M059J (cell line): Measurements from ENCODE around the gene DALRD3. TPM values are rescaled to one million over a fixed set of nuclear protein-coding genes. Genes with fewer than 3 reads are reported as not detected.
A peak's percentile ranks its signal among the peaks of the same experiment; 100 is the strongest.

Experiments used
- DNase-seq: peaks from one replicate; pipeline ENCODE4 v3.0.0-alpha.2; 2012; ENCODE audit warnings: low read depth
- total RNA-seq: library from RNA; depleted of rRNA; stranded (reverse); fragments of >200 nt; shearing (Covaris generic); gene quantifications from 2 replicates; pipeline ENCODE4 v1.2.3, GENCODE V29; 2014; rRNA removed

DALRD3 gene, protein sequence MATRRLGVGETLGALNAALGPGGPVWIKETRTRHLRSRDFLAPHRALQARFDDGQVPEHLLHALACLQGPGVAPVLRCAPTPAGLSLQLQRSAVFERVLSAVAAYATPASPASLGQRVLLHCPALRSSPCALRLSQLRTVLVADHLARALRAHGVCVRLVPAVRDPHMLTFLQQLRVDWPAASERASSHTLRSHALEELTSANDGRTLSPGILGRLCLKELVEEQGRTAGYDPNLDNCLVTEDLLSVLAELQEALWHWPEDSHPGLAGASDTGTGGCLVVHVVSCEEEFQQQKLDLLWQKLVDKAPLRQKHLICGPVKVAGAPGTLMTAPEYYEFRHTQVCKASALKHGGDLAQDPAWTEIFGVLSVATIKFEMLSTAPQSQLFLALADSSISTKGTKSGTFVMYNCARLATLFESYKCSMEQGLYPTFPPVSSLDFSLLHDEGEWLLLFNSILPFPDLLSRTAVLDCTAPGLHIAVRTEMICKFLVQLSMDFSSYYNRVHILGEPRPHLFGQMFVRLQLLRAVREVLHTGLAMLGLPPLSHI
- total RNA-seq = 23.2 and 23.6 TPM in 2 replicates

DNA sequence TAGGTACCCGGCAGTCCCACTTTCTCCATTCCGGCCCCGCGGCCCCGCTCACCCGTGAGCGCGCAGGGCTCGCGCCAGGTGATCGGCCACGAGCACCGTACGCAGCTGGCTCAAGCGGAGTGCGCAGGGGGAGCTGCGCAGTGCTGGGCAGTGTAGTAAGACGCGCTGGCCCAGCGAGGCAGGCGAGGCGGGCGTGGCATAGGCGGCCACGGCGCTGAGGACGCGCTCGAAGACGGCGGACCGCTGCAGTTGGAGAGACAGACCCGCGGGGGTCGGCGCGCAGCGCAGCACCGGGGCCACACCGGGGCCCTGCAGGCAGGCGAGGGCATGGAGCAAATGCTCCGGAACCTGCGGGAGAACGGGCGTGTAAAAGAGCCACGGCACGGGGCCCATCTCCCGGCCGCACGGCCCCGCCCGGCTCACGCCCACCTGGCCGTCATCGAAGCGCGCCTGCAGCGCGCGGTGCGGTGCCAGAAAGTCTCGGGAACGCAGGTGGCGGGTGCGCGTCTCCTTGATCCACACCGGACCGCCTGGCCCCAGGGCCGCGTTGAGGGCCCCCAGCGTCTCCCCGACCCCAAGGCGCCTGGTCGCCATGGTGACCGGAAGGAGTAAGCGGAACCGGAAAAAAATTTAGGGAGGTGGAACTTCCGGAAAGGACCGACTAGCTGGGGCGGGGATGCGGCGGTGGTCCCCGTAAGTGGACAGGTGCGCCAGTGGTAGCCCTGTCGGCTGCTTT, at the start of gene DALRD3:
Gene DALRD3, minus strand, starts transcription at position 610 of the 736 bp plus-strand sequence. Its CDS starts 16 bp downstream, at position 594.
- DNase-seq = peak; percentile 70

DNA sequence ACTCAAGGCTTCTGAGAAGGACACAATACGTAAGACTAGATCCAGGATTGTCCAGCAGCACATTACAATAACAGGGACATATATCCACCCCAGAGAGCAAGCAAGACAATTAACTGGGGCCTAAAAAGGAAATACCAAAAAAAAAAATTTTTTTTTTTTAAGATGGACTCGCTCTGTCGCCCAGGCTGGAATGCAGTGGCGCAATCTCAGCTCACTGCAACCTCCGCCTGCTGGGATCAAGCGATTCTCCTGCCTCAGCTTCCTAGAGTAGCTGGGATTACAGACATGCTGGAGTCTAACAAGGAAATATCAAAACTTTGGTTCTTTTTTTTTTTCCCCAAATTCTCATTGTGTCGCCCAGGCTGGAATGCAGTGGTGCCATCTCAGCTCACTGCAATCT, 39.6 kb upstream of the DALRD3 start:
- DNase-seq = no peak

DNA sequence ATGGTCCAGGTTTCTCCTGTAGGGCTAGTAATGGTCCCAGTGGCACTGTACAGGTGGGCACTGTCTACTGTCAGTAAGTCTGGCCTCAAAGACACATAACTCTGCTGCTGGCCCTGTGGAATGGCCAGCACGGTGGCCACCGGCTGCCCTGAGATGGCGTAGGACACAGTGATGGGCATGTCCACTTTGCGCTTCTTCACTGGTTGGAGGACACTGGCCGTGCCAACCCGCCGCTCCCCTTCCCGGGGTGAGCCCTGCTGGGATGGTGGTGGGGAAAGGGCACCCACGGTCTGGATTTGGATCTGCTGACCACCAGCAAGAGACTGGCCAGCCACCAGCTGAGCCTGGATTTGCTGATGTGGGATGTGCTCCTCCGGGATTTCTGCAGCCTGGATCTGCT, 38.9 kb upstream of the DALRD3 start:
- no peak for DNase-seq

DNA sequence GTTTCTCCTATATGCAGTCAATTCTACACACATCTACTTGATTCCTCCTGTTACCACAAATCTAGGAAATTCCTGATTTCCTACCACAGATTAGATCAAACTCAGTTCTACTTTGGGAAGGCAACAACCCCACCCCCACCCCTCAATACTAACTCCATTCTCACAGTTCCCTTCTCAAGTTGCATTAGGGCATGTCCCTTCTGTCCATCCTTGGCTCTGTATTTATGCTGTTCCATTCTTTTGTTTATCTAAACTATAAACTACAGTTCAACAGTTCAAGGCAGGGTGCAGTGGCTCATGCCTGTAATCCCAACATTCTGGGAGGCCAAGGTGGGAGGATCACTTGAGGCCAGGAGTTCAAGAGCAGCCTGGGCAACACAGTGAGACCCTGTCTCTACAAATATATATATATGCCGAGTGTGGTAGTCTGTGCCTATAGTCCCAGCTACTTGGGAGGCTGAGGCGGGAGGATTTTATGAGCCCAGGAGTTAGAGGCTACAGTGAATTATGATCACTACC, 36.0 kb upstream of the DALRD3 start:
- DNase-seq = peak; percentile 5

DNA sequence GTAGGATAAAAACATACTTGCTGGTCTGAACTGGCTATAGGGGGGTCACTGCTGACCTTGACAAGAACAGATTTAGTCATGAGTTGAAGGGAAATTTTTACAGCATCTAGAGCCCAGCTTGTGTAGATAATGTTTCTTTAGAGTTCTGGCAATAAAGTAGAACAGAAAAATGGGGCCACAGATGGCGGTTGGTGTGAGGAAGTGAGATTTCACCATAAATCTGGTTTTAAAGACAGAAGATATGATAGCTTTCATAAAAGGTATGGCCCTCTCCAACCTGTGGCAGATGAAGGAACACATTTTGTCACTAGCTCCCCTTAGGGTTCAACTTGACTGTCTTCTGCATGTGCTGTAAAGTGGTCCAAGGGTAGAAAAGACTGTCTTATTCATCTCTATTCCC, 35.2 kb upstream of the DALRD3 start:
- DNase-seq = no peak

DNA sequence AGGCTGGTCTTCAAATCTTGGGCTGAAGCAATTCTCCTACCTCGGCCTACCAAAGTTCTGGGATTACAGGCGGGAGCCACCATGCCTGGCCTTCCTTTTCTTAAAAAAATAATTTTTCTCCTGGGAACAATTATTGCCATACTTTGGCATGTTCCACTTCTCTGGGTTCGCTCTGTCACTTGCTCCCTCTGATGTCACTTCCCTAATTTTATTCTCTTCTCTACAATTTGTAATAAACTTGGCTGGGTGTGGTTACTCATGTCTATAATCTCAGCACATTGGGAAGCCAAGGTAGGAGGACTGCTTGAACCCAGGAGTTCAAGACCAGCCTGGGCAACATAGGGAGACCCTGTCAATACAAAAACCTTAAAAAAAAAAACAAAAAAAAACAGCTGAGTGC, 16.9 kb upstream of the DALRD3 start:
- no peak for DNase-seq

DNA sequence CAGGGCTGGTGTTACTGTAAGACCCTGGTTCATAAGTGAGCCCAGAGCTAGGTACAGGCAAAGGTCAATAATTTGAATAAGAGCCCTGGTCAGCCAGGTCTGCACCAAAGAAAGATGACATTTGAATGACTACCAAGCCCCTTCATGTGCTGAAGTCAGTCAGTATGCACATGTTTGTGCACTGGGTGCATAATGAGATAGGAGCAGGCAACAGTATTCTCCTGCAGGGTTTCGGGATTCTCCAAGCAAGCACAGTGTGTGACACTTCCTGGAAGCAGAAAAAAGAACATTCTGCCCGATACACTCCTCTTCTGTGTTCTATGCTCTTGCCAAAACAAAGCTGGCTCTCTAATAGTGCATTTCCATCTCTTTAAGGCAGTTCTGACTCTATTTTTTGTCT, 16.3 kb upstream of the DALRD3 start:
- DNase-seq = no peak

DNA sequence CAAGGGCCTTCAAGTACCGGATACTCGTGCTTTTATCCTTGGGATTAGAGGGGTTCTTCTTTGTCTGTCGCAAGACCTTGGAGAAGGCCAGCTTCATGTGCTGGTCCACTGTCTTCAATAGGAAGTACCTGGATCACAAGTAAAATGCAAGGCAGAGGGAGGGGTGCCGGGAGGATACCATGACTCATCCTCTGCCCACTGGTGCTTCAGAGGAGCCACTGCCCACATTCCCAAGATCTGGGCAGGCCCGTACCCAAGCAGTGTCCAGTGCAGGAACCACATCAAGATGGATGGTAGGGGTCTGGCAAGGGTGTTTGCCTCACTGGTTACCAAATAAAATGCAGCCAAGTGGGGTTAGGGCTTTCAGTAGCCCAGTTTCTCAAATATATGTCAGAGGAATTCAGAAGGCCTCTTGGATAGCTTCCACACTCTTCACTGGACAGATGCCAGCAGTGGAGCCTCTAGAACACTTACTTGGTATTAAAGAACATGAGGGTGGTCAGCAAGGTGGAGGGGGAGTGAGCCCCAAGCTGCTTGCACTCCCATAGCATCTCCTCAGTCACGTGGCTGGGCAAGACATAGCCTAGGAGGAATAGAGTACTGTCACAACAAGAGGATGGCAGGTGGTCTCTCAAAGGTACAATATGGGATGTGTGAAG, 14.4 kb upstream of the DALRD3 start:
- no peak for DNase-seq

DNA sequence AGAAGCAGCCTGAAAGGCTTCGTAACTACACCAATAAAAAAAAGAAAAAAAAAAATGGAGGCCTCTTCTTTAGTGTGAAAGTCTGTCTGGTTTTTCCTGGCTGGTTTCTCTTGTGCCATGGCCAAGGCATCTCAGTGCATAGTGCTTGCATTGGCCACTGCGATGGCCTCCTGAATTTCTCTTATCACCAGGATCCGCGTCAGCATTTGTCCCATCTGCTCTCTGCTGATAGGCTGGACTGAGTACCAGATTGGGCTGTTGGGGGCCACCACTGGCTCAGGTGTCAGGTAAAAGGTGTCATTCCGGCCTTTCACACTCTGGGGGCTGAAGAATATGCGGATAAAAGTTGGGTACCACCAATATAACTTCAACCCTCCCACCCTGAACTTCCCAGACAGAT, 11.9 kb upstream of the DALRD3 start:
- no peak for DNase-seq

DNA sequence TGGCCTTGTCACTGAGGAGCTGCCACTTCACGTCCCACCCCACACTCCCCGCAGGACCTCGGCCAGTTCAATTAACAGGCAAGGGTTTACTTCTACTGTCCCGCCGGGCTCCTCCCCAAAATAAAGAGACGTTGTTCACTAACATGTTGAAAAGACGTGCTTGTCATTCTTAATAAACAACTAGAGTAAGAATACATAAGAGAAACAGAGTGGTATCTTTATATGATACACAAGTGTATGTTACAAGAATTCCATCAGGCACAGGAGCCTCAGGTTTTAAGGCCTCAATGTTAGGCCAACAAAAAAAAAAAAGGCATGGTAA, 11.1 kb upstream of the DALRD3 start:
- no peak for DNase-seq

DNA sequence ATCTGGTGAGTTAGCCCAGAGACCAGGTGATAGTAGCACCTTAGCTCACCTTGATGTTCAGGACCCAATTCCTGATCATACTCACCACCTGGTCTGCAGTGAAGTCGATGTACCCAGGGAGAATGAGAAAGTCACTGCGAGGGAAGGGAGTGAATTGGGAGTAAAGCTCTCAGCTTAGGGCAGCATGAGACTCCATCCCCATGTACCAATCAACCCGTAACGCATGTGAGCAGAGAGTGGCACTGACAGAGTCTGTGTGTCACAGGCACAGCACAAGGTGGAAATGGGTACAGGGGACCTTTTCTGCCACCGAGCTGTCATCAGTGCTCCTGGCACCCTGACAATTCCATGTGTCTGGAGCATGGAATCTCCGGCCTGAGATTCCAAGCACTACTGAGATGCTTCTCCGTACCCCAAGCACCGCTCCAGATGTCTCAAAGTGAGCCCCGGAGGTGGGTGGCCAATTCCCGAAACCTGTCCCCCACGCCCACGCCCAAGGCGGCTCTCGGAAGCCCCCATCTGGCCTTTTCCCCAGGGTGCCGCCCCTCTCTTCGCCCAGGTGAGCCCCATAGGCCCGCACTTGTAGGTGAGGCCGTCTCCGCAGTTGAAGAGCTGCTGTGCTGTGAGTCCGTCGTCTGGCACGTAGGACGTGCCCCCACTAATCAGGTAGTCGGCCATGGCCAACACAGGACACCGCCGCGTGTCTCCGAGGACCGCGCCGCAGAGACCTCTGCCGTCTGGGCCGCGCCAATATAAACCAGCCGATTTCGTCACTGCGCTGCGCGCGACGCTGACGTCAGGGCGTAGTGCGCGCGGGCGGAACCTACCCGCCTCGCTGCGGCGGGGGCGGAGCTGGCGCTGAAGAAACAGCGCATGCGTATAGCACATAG, 10.5 kb upstream of the DALRD3 start, which contains the start of gene IMPDH2:
Gene IMPDH2, minus strand, starts transcription at position 726 of the 890 bp plus-strand sequence. Its CDS starts 48 bp downstream, at position 678.
- peak; percentile 81 for DNase-seq

DNA sequence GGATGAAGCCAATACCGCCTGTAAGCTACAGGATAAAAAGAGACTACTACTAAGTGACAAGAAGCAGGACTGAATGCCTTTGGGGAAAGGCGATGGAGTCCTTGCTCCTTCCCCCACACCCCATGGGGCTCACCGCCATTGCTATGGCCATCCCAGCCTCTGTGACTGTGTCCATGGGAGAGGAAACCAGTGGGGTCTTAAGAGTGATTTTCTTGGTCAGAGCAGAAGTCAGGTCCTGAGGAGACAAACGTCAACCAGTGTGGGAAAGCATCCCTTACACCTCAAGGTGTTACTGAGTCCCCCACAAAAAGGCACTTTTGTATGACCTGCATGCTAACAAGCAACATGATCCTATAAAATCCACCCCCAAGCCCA, 9.9 kb upstream of the DALRD3 start:
- no peak for DNase-seq

DNA sequence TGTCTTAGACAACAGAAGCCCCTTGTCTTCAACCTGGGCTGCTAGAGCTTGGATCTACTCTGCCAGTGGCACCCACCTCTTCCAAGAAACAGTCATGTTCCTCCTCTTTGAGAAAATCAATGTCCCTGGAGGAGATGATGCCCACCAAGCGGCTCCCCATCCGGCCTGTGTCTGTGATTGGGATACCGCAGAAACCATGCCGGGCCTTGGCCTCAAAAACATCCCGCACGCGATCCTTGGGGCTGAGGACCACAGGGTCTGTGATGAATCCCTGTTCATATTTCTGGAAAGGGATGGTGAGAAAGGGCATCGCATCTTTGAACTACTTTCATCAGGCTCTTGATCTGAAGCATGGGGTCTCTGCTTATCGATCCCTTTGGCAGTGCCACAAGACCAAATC, 9.3 kb upstream of the DALRD3 start:
- DNase-seq = no peak

DNA sequence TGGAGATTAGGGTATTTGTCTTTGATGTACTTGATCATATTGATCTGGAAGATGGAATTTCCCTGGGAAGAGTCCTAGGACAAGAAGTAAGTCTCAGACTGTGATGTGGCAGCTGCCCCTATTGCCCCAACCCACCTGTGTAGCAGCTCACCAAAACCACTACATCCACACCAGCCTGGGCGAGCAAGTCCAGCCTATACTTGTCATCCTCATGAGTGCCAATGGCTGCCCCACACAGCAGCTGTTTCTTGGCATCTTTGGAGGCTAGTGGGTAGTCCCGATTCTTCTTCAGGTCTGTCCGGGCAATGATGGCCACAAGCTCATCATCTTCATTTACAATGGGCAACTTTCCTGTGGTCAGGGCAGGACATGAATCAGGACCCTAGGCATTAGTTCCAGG, 8.2 kb upstream of the DALRD3 start:
- DNase-seq = no peak

DNA sequence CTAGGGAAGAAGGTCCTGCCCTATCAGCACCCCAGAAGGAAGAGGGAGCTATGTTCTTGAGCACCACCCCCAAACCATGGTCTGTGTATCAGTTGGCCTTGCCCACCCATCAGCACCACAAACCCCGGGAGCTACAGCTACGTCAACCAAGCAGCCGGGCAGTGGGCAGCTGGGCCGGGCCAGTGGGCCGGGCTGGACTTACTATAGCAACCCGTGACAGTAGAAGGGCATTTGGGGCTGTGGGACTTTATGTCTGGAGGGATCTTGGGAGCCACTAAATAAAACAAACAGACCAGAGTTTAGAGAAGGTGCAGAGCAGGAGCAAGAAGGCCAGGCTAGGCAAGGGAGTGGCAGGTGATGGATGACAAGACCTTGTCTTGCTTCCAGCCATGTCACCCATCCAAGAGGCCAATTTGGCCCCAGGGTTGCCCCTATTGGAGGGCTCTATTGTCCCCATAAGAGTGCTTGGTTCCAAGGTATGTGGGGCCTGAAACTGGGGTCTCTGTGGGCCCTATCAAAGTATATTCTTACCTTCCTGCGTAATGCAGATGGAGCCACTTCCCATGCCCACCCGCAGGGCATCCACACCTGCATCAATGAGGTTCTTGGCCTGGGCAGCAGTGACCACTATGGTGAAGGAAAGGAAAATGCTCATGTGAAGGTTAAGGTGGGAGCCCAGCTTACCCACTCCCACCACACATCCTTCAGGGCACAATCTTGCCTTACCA, 7.6 kb upstream of the DALRD3 start:
- no peak for DNase-seq

DNA sequence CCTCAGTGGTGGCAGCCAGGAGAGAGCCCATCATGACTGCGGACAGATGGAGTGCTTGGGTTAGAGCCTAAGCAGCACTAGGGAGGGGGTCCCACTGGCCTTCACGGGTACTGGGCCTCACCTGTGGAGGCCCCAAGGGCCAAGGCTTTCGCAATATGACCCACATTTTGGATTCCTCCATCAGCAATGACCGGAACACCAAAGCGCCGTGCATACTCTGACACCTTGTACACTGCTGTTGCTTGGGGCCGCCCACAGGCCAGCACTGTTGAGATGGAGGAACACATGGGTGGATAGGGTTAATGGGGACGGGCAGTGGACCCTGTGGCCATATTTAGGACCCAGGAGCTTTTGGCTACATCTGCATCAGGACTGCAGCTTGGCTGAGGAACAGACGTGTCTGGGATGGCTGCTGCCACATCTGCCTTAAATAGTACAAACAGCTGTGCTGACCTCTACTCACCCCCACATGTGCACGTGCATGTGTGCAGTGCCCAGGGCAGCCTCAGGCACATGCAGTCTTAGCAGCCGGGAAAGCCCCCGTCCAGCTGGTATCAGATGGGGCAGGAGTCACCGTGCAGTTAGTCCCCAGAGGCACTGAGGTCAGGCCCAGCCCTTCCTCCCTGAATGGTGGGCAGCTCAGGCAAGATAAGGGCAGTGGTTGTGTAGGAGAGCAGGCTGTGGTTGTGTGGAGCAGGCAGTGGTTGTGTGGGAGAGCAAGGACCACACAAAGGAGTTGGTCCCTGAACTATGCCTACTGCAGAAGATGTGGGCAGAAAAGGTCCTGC, 6.8 kb upstream of the DALRD3 start:
- DNase-seq = no peak

DNA sequence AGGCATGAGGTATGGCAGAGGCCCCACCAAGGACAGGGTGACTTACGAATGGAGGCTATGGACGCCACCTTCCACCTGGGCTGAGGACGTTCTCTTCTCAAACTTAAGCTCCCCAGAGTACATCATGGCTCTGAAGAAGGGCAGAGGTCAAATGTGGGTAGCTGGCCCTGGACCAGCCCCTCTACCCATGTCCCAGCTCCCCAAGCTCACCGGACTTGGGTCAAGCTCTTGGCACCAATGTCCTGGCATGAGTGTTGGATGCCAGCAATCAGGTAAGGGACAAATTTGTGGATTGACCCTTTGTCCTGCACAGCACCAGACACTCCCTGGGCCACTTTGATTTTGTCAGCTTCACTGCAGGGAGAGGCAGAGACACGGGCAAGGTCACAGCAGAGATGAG, 6.1 kb upstream of the DALRD3 start:
- DNase-seq = no peak

DNA sequence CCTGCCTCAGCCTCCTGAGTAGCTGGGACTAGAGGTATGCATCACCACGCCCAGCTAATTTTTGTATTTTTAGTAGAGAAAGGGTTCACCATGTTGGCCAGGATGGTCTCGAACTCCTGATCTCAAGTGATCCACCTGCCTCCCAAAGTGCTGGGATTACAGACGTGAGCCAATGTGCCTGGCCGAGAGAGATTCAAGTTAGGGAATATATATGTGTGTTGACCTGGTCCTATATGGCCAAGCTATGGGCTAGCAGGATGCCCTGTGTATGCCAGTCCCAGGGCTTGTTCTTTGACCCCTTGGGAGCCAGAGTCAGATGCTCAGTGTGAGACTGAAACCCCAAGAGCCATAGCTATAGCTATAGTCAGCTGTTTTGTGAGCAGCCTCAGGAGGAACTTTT, 5.4 kb upstream of the DALRD3 start:
- DNase-seq = no peak

DNA sequence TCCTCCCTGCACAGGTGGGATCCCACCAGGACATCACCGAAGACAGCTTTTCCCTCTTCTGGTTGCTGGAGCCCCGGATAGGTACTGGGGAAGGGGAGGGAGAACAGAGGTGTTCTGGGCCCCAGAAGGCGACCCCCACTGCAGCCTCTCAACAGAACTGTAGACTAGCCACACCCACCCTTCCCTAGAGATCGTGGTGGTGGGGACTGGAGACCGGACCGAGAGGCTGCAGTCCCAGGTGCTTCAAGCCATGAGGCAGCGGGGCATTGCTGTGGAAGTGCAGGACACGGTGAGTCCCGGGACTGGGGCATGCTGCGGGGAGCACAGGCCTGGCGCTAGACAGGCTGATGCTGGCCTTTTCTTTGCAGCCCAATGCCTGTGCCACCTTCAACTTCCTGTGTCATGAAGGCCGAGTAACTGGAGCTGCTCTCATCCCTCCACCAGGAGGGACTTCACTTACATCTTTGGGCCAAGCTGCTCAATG, 4.3 kb upstream of the DALRD3 start:
- DNase-seq = peak; percentile 25
